Keratinocyte (primary cell): ENCODE data around the gene CYP2R1. TPM values are rescaled to one million over a fixed set of nuclear protein-coding genes. Genes with fewer than 3 reads are reported as not detected.

Experiments
- DNase-seq: peaks from one replicate; pipeline ENCODE4 v3.0.0-alpha.2; 2011; ENCODE audit warnings: low read depth, missing footprints, low spot score
- FAIRE-seq: peaks from 2 replicates; lab custom pipeline; 2011; peaks lifted over from hg19 to GRCh38; lab: Jason Lieb, UNC
- H2AFZ ChIP-seq: 2 replicates; pipeline ENCODE4 v1.6.0; 2012; ENCODE audit warnings: low read length, control low read depth, inconsistent platforms; ENCODE audit not compliant: control insufficient read depth
- H3K27ac ChIP-seq: 2 replicates; pipeline ENCODE4 v1.5.1; 2011; ENCODE audit warnings: low read length; ENCODE audit not compliant: control insufficient read depth, insufficient read depth
- H3K27me3 ChIP-seq: 3 replicates; pipeline ENCODE4 v1.6.0; 2011; ENCODE audit warnings: low read length; ENCODE audit not compliant: control insufficient read depth, insufficient read depth; ENCODE audit errors: extremely low read depth
- H3K36me3 ChIP-seq, 2 experiments: 2 replicates in 1 of 2; 3 replicates in 1 of 2; pipeline ENCODE4 v1.5.1; 2011; ENCODE audit warnings: low read length in 2 of 2, mild to moderate bottlenecking in 1 of 2; ENCODE audit not compliant: control insufficient read depth in 2 of 2, insufficient read depth in 2 of 2; ENCODE audit errors: extremely low read depth in 1 of 2
- H3K4me1 ChIP-seq: 3 replicates; pipeline ENCODE4 v1.5.1; 2011; ENCODE audit warnings: low read length; ENCODE audit not compliant: control insufficient read depth, insufficient read depth; ENCODE audit errors: extremely low read depth
- H3K4me2 ChIP-seq: 3 replicates; pipeline ENCODE4 v1.6.0; 2011; ENCODE audit warnings: low read depth, low read length; ENCODE audit not compliant: control insufficient read depth, insufficient read depth; ENCODE audit errors: extremely low read depth
- H3K4me3 ChIP-seq, 3 experiments: fragments of 200-600 bp in 1 of 3; sonication (generic) in 1 of 3; 2 replicates in 2 of 3; 3 replicates in 1 of 3; pipeline ENCODE4 v1.5.1; 2011 to 2016; ENCODE audit warnings: low read length in 3 of 3, mild to moderate bottlenecking in 3 of 3, control low read depth in 2 of 3, inconsistent platforms in 1 of 3, low read depth in 1 of 3, mixed read lengths in 1 of 3, mixed run types in 1 of 3, moderate library complexity in 1 of 3; ENCODE audit not compliant: control insufficient read depth in 2 of 3, insufficient read depth in 2 of 3; ENCODE audit errors: extremely low read depth in 1 of 3
- H3K79me2 ChIP-seq: 2 replicates; pipeline ENCODE4 v1.6.0; 2012; ENCODE audit warnings: low read length; ENCODE audit not compliant: control insufficient read depth, insufficient read depth
- H3K9ac ChIP-seq: 3 replicates; pipeline ENCODE4 v1.6.0; 2011; ENCODE audit warnings: low read length; ENCODE audit not compliant: control insufficient read depth, insufficient read depth; ENCODE audit errors: extremely low read depth
- H3K9me1 ChIP-seq: 3 replicates; pipeline ENCODE4 v1.6.0; 2011; ENCODE audit warnings: low read length; ENCODE audit not compliant: control insufficient read depth, insufficient read depth; ENCODE audit errors: extremely low read depth
- H3K9me3 ChIP-seq: 2 replicates; pipeline ENCODE4 v1.5.1; 2012; ENCODE audit warnings: low read depth, low read length; ENCODE audit not compliant: control insufficient read depth
- H4K20me1 ChIP-seq: 3 replicates; pipeline ENCODE4 v1.6.0; 2011; ENCODE audit warnings: low read length; ENCODE audit not compliant: control insufficient read depth, insufficient read depth; ENCODE audit errors: extremely low read depth
- CTCF ChIP-seq, 3 experiments: IDR thresholded peaks in 1 of 3; conservative IDR thresholded peaks in 1 of 3; optimal IDR thresholded peaks in 1 of 3; 2 replicates in 2 of 3; 3 replicates in 1 of 3; pipeline versions ENCODE3 to v1.5.1; 2011; ENCODE audit warnings: low read length in 3 of 3, mild to moderate bottlenecking in 3 of 3, moderate library complexity in 2 of 3, control low read depth in 1 of 3, inconsistent platforms in 1 of 3; ENCODE audit not compliant: insufficient read depth in 2 of 3; ENCODE audit errors: extremely low read depth in 1 of 3
- EZH2 ChIP-seq: IDR thresholded peaks from one replicate; pipeline ENCODE4 v1.6.1; 2012; ENCODE audit warnings: inconsistent platforms, mild to moderate bottlenecking, low read length, moderate library complexity
- dilution Hi-C: fragments of 300-500 bp; cut with MboI; formaldehyde crosslinking; loops from one replicate; pipeline ENCODE4 v1.7.0; 2020; ENCODE audit warnings: low sequenced_read_pairs; ENCODE audit not compliant: extremely low pct_ligation_motif_present
- polyA plus RNA-seq, 5 experiments: library from polyadenylated mRNA; depleted of rRNA in 3 of 5; stranded (reverse) in 3 of 5; stranded (forward) in 1 of 5; unstranded in 1 of 5; fragments of >200 nt; gene quantifications; 1 replicate in 1 of 5; 2 replicates in 3 of 5; 3 replicates in 1 of 5; pipeline versions ENCODE4 v1.2.1 to v1.2.3, GENCODE V29; 2011 to 2012; ENCODE audit warnings: missing spikeins in 2 of 5, low read depth in 1 of 5, low replicate concordance in 1 of 5

The CYP2R1 gene
- polyA plus RNA-seq, 1 donor (not counting 4 experiments of a cell fraction or from before 2014, with no cell fraction given) = 15.5 TPM

GRCh38 chr11:14924318-14924717 lies 32.3 kb upstream of the CYP2R1 start:
- TF ChIP-seq CTCF (optimal IDR thresholded peaks at IDR 0.05 in 1 of 3, IDR thresholded peaks at IDR 0.05 in 1 of 3, conservative IDR thresholded peaks at IDR 0.05 in 1 of 3; ENCODE audit: extremely low read depth in 1 of 3, insufficient read depth in 2 of 3, low read length in 3 of 3) (no peak), EZH2 (no peak)
- Histone ChIP-seq H3K36me3 (no peaks in the 10 kb centered on the region), H3K4me3 (no peak overlapping the region), H3K4me1 (no peaks in the 10 kb centered on the region), H3K9ac (no peak overlapping the region), H3K9me3 (peaks cover 2% of the 10 kb centered on the region), H3K27me3 (no peaks in the 10 kb centered on the region), H3K9me1 (no peaks in the 10 kb centered on the region), H3K27ac (no peak overlapping the region), H4K20me1 (no peaks in the 10 kb centered on the region), H2AFZ (no peak overlapping the region), H3K79me2 (no peaks in the 10 kb centered on the region), H3K4me2 (no peak overlapping the region)
- dilution Hi-C loops = no loop called here
- no peak for DNase-seq
- no peak for FAIRE-seq

GRCh38 chr11:14916403-14916802 lies 24.4 kb upstream of the CYP2R1 start:
- Histone ChIP-seq H3K36me3 (no peaks in the 10 kb centered on the region), H2AFZ (no peak overlapping the region), H3K79me2 (no peaks in the 10 kb centered on the region), H3K9me3 (no peaks in the 10 kb centered on the region), H3K4me2 (no peak overlapping the region), H3K4me1 (no peaks in the 10 kb centered on the region), H3K9ac (no peak overlapping the region), H4K20me1 (no peaks in the 10 kb centered on the region), H3K9me1 (no peaks in the 10 kb centered on the region), H3K27ac (no peak overlapping the region), H3K4me3 (no peak overlapping the region), H3K27me3 (no peaks in the 10 kb centered on the region)
- FAIRE-seq = no peak
- no peak for TF ChIP-seq CTCF (optimal IDR thresholded peaks at IDR 0.05 in 1 of 3, IDR thresholded peaks at IDR 0.05 in 1 of 3, conservative IDR thresholded peaks at IDR 0.05 in 1 of 3; ENCODE audit: extremely low read depth in 1 of 3, insufficient read depth in 2 of 3, low read length in 3 of 3)
- no peak for TF ChIP-seq EZH2
- dilution Hi-C loops = no loop called here
- no peak for DNase-seq
